ENCODE measurements around the gene VSTM4.

Gene VSTM4

DNA sequence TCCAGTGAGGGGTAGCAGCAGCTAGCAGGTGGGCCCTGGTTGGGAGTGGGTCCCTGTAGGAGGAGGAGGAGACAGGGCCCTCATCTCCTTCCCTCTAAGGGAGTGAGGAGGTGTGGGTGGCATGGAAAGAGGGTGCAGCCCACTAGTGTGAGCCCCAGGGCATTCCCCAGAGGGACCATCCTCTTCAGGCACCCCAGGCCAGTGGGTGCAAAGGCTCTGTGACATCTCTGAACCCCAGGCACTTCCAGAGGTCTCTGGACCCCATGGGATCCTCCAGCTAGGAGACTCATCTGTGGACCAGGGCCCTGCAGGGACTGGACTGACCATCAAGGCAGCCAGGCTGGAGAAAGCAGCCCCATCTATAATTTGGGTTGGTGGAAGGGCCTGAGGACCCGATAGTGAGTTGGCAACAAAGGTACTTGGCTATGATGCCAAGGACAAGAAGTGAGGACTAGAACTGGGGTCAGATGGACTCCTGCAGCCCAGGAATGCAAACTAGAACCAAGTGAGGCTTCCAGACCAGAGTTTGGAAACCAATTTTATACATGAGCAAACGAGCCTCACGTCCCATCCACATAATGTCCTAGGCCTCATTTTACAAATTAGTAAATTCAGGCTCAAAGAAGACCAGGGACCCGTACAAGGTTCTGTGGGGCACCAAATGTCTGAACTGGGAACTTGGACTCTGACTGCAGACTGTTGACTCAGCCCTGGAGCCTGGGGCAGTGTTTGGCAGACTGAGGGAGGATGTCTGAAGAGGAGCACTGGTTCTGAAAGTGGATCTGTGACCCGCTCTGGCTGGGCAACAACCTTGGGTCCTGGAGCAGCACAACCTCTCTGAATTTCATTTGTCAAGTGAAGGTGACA, 1.4 kb upstream of the VSTM4 start:
- no peak for DNase-seq

GRCh38 chr10:49115796-49116508, 630 bp upstream of the VSTM4 start:
- no peak for DNase-seq

DNA sequence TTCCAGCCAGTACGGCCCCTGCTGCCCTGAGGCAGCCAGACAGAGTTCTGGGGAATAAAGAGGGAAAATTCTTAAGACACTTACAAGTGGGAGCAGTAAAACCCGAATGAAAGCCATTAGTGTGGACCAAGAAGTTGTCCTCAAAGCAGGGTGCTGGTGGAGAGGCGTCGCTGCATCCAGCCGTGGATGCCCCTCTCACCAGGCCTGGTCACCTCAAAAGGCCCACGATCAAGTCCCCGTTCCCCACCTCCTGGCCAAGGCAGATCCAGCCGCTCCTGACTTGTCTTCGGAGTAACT, 656 bp downstream of the VSTM4 start:
- DNase-seq: no peak

- no peak for DNase-seq
These were observed 1.6 kb downstream of the VSTM4 start for GRCh38 chr10:49113741-49114141.

DNA sequence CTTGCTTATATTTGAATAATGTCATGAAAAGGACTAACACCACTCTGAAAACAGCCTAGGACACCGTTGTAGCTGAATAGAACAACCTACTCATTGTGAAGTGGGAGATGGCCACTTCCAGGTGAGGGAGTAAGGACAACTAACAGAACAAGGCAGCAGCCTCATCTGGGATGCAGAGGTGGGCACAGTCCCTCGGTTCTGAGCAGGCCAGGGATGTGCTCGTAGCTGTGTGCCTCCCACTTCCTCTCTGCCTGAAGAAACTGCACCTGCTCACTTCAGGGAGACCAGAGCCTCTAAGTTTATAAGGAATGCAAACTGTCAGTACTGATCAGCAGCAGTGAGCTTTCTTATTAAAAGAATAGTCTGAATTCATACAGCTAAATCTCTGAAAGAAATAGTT, 2.5 kb downstream of the VSTM4 start:
- no peak for DNase-seq

DNA sequence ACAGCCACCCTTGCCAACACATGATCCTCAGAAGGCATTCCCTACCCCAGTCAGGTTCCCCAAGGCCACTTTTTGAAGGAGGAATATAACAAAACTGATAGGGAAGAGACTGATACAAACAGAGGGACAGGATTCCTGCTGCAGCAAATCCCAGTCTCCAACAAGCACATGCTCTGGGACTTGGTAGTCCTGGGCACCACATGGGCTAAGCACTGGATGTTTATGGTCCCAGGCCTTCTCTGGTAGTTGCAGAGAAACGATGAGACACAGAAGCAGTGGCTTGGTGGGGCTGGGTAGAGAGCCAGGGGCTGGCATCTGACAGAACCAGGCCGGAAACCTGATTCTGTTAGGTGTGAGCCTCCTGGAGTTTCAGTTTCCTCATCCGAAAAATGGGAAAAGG, 3.2 kb downstream of the VSTM4 start:
- DNase-seq: no peak

GRCh38 chr10:49111320-49111698, 4.0 kb downstream of the VSTM4 start:
- DNase-seq: no peak

DNA sequence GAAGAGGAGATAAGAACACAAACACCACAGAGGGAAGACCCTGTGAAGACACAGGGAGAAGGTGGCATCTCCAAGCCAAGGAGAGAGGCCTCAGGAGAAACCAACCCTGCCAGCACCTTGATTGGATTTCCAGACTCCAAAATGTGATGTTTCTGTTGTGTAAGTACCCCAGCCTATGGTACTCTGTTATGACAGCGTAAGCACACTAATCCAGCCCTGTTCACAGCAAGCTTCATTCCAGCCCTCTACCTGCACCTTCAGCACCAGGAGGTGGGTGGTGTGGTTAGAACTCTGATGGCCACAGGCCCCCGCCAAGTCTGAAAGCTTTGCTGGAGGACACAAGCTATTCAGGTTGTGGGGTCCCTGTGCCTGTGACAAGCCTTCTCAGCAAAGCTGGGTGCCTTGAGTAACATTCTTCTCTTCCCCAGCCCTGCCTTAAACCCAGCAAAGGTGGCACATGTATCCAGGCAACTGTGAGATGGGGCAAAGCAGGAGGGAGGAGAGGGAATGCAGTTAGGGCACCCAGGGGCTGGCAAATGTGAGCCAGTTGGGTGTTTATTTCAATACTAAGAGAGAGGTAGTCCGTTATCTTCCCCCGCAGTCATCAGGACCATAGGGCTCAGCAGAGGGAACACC, 4.5 kb downstream of the VSTM4 start:
- no peak for DNase-seq

DNA sequence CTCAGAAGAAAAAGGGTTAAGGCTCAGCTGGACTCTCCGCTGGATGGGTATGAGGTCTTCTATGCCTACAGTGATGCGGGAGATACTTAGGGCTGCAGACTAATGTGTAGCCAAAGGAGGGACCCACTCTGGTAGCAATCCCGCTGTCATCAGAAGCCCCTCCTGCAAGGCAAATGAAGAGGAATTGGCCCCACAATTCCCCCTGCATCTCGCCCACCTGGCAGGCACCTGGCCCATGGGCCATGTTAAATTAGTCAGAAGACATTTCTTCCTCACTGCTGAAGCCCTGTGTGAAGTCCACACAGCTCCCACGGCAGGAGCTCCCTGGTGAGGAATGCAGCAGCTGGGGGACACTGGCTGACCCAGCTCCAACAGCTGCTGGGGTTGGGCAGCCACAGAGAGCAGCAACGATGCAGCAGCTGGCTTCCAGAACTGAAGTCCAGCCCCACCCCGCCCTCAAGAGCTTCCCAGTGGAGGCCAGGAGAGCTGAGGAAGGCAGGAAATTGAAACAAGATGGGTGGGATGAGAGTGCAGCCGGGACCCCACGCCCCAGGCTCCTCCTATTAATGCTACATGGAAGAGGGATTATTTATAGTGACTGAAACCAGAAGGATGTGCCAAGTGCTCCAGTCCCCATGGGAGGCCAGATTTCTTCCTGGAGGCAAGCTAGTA, 5.5 kb downstream of the VSTM4 start:
- no peak for DNase-seq

- no peak for DNase-seq
These were observed 6.7 kb downstream of the VSTM4 start for GRCh38 chr10:49108656-49109055.

DNA sequence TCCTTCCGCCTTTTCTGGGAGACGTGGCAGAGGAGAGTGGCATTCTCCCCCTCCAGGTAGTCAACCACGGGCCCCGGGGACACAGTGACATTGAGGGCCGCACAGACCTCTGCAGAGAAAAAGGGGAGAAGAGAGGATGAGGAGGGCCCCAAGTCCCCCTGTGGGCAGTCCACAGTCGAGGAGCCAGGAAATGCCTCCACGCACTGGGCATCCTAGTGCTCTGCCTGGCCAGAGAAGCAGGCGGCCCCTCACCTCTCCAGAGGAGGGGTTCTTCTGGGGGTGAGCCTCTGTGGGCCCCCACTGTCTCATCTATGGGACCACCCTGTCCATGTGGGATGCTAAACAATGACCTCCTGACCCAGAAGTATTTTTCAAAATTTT, 7.4 kb downstream of the VSTM4 start:
- DNase-seq: no peak

GRCh38 chr10:49107111-49107886, 8.0 kb downstream of the VSTM4 start:
- DNase-seq: no peak

DNA sequence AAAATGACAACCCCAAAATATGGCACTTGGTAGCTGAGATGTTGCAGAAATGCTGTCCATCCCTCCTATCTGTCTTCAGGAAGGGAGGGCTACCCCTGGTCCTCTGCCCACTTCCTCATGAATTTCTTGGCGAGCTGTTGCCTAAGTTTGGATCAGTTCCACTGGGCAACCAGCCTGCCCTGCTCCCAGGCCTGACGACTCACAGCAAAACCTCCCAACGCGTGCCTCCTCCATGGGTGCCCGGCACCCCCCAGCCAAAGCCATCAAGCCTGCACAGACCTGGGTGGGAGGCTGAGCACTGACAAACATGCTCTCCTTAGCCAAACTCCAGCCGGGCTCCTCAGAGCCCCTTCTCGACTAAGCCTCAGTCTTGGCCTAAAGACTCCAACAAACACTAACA, 8.9 kb downstream of the VSTM4 start:
- DNase-seq: no peak

GRCh38 chr10:49105076-49105475, 10.2 kb downstream of the VSTM4 start:
- no peak for DNase-seq

DNA sequence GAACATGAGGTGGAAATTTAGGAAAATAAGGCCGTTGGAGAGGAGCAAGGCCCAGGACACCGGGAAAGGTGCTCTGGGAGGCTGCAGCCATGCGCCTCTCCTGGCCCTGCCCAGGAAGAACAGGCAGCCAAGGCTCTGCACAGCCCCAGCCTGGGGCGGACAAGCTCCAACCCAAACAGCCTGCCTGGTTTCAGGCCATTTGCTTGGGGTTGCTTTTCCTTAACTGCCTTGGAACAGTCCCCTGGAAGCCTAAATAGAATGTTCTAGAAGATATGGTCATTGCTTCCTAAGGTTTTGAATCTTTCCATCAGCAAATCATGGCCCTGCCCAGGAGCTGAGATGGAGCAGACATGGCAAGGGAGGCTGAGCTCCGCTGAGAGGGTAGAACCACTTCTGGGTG, 11.0 kb downstream of the VSTM4 start:
- no peak for DNase-seq

DNA sequence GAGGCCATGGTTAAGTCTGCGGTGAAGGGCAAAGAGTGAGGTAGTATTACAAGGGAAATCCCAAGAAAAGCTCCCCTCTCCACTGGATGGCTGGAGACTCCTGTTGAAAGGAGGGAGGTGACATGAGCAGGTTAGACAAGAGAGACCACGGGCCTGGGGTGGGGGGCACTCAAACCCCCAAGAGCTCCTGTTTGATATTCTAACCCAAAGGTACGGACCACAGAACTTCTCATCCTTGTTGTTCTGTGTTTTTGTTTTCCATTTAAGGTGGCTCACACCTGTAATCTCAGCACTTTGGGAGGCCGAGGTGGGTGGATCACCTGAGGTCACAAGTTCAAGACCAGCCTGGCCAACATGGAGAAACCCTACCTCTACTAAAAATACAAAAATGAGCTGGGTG, 11.6 kb downstream of the VSTM4 start:
- no peak for DNase-seq

- no peak for DNase-seq
These were observed 16.3 kb downstream of the VSTM4 start for GRCh38 chr10:49099046-49099445.

GRCh38 chr10:49096890-49097445, 18.4 kb downstream of the VSTM4 start:
- DNase-seq: no peak

GRCh38 chr10:49094646-49095045, 20.7 kb downstream of the VSTM4 start:
- no peak for DNase-seq

- no peak for DNase-seq
These were observed 21.4 kb downstream of the VSTM4 start for GRCh38 chr10:49093922-49094321.

DNA sequence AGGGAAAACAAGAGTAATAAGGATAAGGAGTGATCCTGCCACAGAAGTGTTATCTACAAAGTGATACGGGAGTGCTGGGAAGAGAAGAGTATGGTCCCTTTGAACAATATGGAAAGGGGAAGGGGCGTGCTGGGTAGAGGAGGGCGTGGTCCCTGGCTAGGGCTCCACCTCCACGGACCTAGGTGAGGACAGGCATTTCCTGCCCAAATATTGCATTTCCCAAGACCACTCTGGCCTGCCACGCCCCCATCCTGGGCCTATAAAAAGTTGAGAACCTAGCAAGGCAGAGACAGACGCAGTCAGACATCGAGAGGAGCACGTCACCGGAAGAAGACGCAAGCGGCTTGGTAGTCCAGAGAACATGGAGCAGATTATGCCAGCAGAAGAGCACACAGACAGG, 22.8 kb downstream of the VSTM4 start:
- DNase-seq: no peak

- DNase-seq: no peak
These were observed 23.7 kb downstream of the VSTM4 start for GRCh38 chr10:49091450-49092210.
